Measurements from ENCODE around the gene FIG4. TPM values are rescaled to one million over a fixed set of nuclear protein-coding genes. Genes with fewer than 3 reads are reported as not detected.

Gene FIG4
- total RNA-seq, 4 donors from 2014 or later: 12.5 to 23.0 (median 19.3) TPM

- H3K27me3 ChIP-seq: no peaks in the 10 kb centered on the region
- TF ChIP-seq EP300 (IDR thresholded peaks at IDR 0.05) (no peak), CTCF (IDR thresholded peaks at IDR 0.05) (no peak), POLR2AphosphoS5 (IDR thresholded peaks at IDR 0.05) (no peak), POLR2A (IDR thresholded peaks at IDR 0.05) (no peak)
- peaks cover 0 to 52% of the 10 kb centered on the region in 2 donors for H3K36me3 ChIP-seq
- no peaks in the 10 kb centered on the region for H3K9me3 ChIP-seq
- H3K4me1 ChIP-seq: peaks cover 0 to 19% (median 4%) of the 10 kb centered on the region in 3 donors
- no peak overlapping the region for H3K27ac ChIP-seq
- ATAC-seq: no peak
- WGBS, 2 donors (ENCODE audit: low coverage in 1 of 2): 62 to 63% methylated on average over 2 to 3 of the region's 4 CpGs
- H3K4me3 ChIP-seq: no peak overlapping the region
These were observed 105.0 kb downstream of the FIG4 start for GRCh38 chr6:109795994-109796555.

GRCh38 chr6:109799129-109799528 lies 108.0 kb downstream of the FIG4 start:
- ATAC-seq: no peak
- no peak overlapping the region for H3K27ac ChIP-seq
- H3K27me3 ChIP-seq: no peaks in the 10 kb centered on the region
- 88 to 97% methylated on average over 5 of the region's 5 CpGs for WGBS, 2 donors (ENCODE audit: low coverage in 1 of 2)
- no peak overlapping the region for H3K4me3 ChIP-seq
- TF ChIP-seq EP300 (IDR thresholded peaks at IDR 0.05): no peak
- TF ChIP-seq CTCF (IDR thresholded peaks at IDR 0.05): no peak
- TF ChIP-seq POLR2AphosphoS5 (IDR thresholded peaks at IDR 0.05): no peak
- peaks cover 0 to 7% (median 4%) of the 10 kb centered on the region in 3 donors for H3K4me1 ChIP-seq
- peaks cover 0 to 59% of the 10 kb centered on the region in 2 donors for H3K36me3 ChIP-seq
- no peaks in the 10 kb centered on the region for H3K9me3 ChIP-seq

- Histone ChIP-seq H3K27ac (no peak overlapping the region), H3K4me3 (no peak overlapping the region), H3K36me3 (peaks cover 0 to 59% of the 10 kb centered on the region in 2 donors), H3K4me1 (peaks cover 0 to 1% (median 0%) of the 10 kb centered on the region in 3 donors), H3K9me3 (no peaks in the 10 kb centered on the region), H3K27me3 (no peaks in the 10 kb centered on the region)
- TF ChIP-seq POLR2A (IDR thresholded peaks at IDR 0.05): no peak
- TF ChIP-seq POLR2AphosphoS5 (IDR thresholded peaks at IDR 0.05): no peak
- no peak for TF ChIP-seq EP300 (IDR thresholded peaks at IDR 0.05)
- no peak for TF ChIP-seq CTCF (IDR thresholded peaks at IDR 0.05)
- WGBS, 2 donors (ENCODE audit: low coverage in 1 of 2): 73 to 78% methylated on average over 2 of the region's 3 CpGs
- no peak for ATAC-seq
These were observed 108.6 kb downstream of the FIG4 start for GRCh38 chr6:109799664-109800063.

- Histone ChIP-seq H3K27ac (no peak overlapping the region), H3K4me1 (no peaks in the 10 kb centered on the region), H3K27me3 (no peaks in the 10 kb centered on the region), H3K36me3 (peaks cover 0 to 57% of the 10 kb centered on the region in 2 donors), H3K4me3 (no peak overlapping the region), H3K9me3 (no peaks in the 10 kb centered on the region)
- WGBS, 2 donors (ENCODE audit: low coverage in 1 of 2): 83 to 100% methylated on average over 2 of the region's 2 CpGs
- ATAC-seq: no peak
- TF ChIP-seq POLR2AphosphoS5 (IDR thresholded peaks at IDR 0.05): no peak
These were observed 109.7 kb downstream of the FIG4 start for GRCh38 chr6:109800771-109801170.

GRCh38 chr6:109801794-109802193 lies 110.7 kb downstream of the FIG4 start:
- Histone ChIP-seq H3K36me3 (peaks cover 0 to 47% of the 10 kb centered on the region in 2 donors), H3K27ac (no peak overlapping the region), H3K4me3 (no peak overlapping the region), H3K4me1 (no peaks in the 10 kb centered on the region), H3K27me3 (no peaks in the 10 kb centered on the region), H3K9me3 (no peaks in the 10 kb centered on the region)
- ATAC-seq: no peak
- TF ChIP-seq CTCF (IDR thresholded peaks at IDR 0.05) (no peak), POLR2A (IDR thresholded peaks at IDR 0.05) (no peak), POLR2AphosphoS5 (IDR thresholded peaks at IDR 0.05) (no peak), EP300 (IDR thresholded peaks at IDR 0.05) (no peak)
- WGBS, 2 donors (ENCODE audit: low coverage in 1 of 2): 88% methylated on average over 2 of the region's 2 CpGs

All from gastroesophageal sphincter (tissue), 4 donors.